ENCODE data around the gene NPAS3. TPM values are rescaled to one million over a fixed set of nuclear protein-coding genes. Genes with fewer than 3 reads are reported as not detected.

The NPAS3 gene
- total and polyA plus RNA-seq, 2 donors (not counting 3 experiments of a cell fraction or from before 2014, with no cell fraction given) = 0.10 to 0.13 TPM

DNA sequence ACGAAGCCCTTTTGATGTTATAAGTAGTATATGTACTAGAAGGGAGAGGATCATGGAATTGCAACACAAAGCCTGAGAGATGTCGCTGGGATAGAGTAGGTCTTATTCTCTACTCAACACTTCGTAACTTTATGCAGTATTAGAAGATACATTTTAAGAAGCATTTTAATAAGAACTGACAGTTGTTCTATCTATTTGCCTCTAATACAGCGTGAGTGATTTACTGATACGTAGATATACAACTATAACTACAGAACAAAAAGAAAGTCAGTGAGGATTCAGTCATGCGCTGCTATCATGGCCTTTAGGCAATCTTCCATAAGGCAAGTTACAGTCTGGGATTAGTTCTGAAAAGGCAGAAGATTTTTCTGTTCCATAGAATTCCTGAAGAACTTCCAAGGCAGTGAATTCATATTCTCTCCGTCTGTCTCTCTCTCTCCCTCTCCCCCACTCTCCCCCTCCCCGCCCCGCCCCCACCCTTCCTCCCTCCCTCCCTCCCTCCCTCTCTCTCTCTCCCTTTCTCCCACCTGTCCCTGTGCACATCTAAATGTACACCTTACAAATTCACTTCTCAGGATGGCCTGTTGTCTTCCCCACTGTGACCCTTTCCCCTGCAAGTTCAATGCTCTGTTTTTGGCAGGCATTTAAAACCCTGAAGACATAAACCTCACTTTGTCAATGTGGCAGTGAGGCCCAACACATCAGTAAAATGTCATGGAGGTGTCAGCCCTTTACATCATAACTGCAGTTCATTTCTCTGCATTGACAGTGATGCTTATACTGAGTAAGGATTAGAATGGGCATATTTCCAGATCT is 541.6 kb downstream of the NPAS3 start:
- Histone ChIP-seq H2AFZ (ENCODE audit: low read depth, low read length) (no peak overlapping the region), H3K27me3 (ENCODE audit: control insufficient read depth in 2 of 2, insufficient read depth in 2 of 2, low read length in 2 of 2) (no peaks in the 10 kb centered on the region), H3K9me1 (replicated peaks; ENCODE audit: control insufficient read depth, extremely low read depth, insufficient read depth, low read length) (no peaks in the 10 kb centered on the region), H3K4me1 (ENCODE audit: control insufficient read depth, extremely low read depth, insufficient read depth, low read length) (peaks cover 17% of the 10 kb centered on the region), H3K4me3 (replicated peaks in 1 of 3; ENCODE audit: insufficient read depth in 1 of 3, low read depth in 1 of 3, low read length in 3 of 3) (no peak overlapping the region), H3K27ac (ENCODE audit: insufficient read depth, low read depth, low read length) (no peak overlapping the region), H3K79me2 (ENCODE audit: control insufficient read depth, insufficient read depth, low read length) (no peaks in the 10 kb centered on the region), H4K20me1 (replicated peaks; ENCODE audit: control insufficient read depth, extremely low read depth, insufficient read depth, low read length) (no peaks in the 10 kb centered on the region), H3K4me2 (ENCODE audit: insufficient read depth, low read length) (no peak overlapping the region), H3K9ac (replicated peaks; ENCODE audit: extremely low read depth, insufficient read depth, low read length) (no peak overlapping the region), H3K9me3 (replicated peaks; ENCODE audit: control insufficient read depth, insufficient read depth, low read length) (no peaks in the 10 kb centered on the region), H3K36me3 (ENCODE audit: control insufficient read depth in 2 of 2, extremely low read depth in 1 of 2, insufficient read depth in 2 of 2, low read length in 2 of 2) (no peaks in the 10 kb centered on the region)
- dilution Hi-C loops (cut with MboI; ENCODE audit: extremely low pct_ligation_motif_present, low sequenced_read_pairs) (no loop called here), intact Hi-C loops (cut with micrococcal nuclease) (no loop called here)
- no peak for DNase-seq (ENCODE audit: low read depth, low spot score)
- no TSS peak for BruUV-seq (replicated peaks)
- TF ChIP-seq POLR2AphosphoS5 (IDR thresholded peaks at IDR 0.05; ENCODE audit: insufficient read depth, low read depth, low read length) (no peak), MAX (IDR thresholded peaks at IDR 0.05; ENCODE audit: insufficient read depth, insufficient read length) (no peak), GATA2 (IDR thresholded peaks at IDR 0.05; ENCODE audit: insufficient read depth, insufficient read length, low read depth, low read length) (no peak), POLR2A (IDR thresholded peaks at IDR 0.05; ENCODE audit: low read depth, low read length) (no peak), EZH2 (IDR thresholded peaks at IDR 0.05; ENCODE audit: borderline replicate concordance, low read depth, low read length, severe bottlenecking) (no peak), JUN (IDR thresholded peaks at IDR 0.05; ENCODE audit: borderline replicate concordance, insufficient read depth, insufficient read length, low read depth) (no peak), FOS (IDR thresholded peaks at IDR 0.05; ENCODE audit: borderline replicate concordance, insufficient read depth, low read length) (no peak), MYC (IDR thresholded peaks at IDR 0.05; ENCODE audit: low read depth, low read length) (no peak)
- POLR2A ChIA-PET = no interaction called here
- no peak for FAIRE-seq
- CTCF ChIA-PET = no interaction called here

DNA sequence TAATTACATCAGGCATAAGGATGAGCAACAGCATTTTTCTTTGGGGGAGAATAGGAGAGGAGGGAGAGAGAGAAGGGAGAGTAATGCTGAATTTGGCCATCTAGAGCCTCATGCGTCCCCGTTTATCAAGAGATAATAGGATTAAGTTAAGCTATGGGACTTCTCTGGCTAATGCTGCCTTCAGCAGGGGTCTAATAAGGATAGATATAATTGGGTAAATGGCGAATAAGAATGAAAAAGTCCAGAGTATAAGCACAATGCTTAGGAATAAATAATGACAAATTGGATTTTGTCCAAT is 542.2 kb downstream of the NPAS3 start:
- POLR2A ChIA-PET = no interaction called here
- H3K4me3 ChIP-seq (replicated peaks in 1 of 3; ENCODE audit: insufficient read depth in 1 of 3, low read depth in 1 of 3, low read length in 3 of 3) = no peak overlapping the region
- H3K27ac ChIP-seq (ENCODE audit: insufficient read depth, low read depth, low read length) = no peak overlapping the region
- H3K36me3 ChIP-seq (ENCODE audit: control insufficient read depth in 2 of 2, extremely low read depth in 1 of 2, insufficient read depth in 2 of 2, low read length in 2 of 2) = no peaks in the 10 kb centered on the region
- CTCF ChIA-PET = no interaction called here
- no peak overlapping the region for H3K9ac ChIP-seq (replicated peaks; ENCODE audit: extremely low read depth, insufficient read depth, low read length)
- H3K4me1 ChIP-seq (ENCODE audit: control insufficient read depth, extremely low read depth, insufficient read depth, low read length) = peaks cover 12% of the 10 kb centered on the region
- no peak overlapping the region for H3K4me2 ChIP-seq (ENCODE audit: insufficient read depth, low read length)
- no peak for DNase-seq (ENCODE audit: low read depth, low spot score)
- no peak for FAIRE-seq
- H3K9me3 ChIP-seq (replicated peaks; ENCODE audit: control insufficient read depth, insufficient read depth, low read length) = no peaks in the 10 kb centered on the region
- H3K9me1 ChIP-seq (replicated peaks; ENCODE audit: control insufficient read depth, extremely low read depth, insufficient read depth, low read length) = no peaks in the 10 kb centered on the region
- BruUV-seq (replicated peaks) = no TSS peak
- dilution Hi-C loops (cut with MboI; ENCODE audit: extremely low pct_ligation_motif_present, low sequenced_read_pairs) (no loop called here), intact Hi-C loops (cut with micrococcal nuclease) (no loop called here)
- no peak overlapping the region for H2AFZ ChIP-seq (ENCODE audit: low read depth, low read length)
- no peaks in the 10 kb centered on the region for H3K27me3 ChIP-seq (ENCODE audit: control insufficient read depth in 2 of 2, insufficient read depth in 2 of 2, low read length in 2 of 2)
- no peaks in the 10 kb centered on the region for H3K79me2 ChIP-seq (ENCODE audit: control insufficient read depth, insufficient read depth, low read length)
- TF ChIP-seq, protein P1, sequence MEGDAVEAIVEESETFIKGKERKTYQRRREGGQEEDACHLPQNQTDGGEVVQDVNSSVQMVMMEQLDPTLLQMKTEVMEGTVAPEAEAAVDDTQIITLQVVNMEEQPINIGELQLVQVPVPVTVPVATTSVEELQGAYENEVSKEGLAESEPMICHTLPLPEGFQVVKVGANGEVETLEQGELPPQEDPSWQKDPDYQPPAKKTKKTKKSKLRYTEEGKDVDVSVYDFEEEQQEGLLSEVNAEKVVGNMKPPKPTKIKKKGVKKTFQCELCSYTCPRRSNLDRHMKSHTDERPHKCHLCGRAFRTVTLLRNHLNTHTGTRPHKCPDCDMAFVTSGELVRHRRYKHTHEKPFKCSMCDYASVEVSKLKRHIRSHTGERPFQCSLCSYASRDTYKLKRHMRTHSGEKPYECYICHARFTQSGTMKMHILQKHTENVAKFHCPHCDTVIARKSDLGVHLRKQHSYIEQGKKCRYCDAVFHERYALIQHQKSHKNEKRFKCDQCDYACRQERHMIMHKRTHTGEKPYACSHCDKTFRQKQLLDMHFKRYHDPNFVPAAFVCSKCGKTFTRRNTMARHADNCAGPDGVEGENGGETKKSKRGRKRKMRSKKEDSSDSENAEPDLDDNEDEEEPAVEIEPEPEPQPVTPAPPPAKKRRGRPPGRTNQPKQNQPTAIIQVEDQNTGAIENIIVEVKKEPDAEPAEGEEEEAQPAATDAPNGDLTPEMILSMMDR (IDR thresholded peaks at IDR 0.05; ENCODE audit: extremely low read depth in 1 of 2, insufficient read depth in 1 of 2, low read depth in 1 of 2, low read length in 2 of 2) = no peak
- no peaks in the 10 kb centered on the region for H4K20me1 ChIP-seq (replicated peaks; ENCODE audit: control insufficient read depth, extremely low read depth, insufficient read depth, low read length)

Measured in endothelial cell of umbilical vein (primary cell).